LNCaP clone FGC (cell line): ENCODE measurements around the gene PCSK2.

Experiments used
- DNase-seq: peaks from one replicate; pipeline ENCODE4 v3.0.0-alpha.2; 2011; ENCODE audit warnings: low read depth
- H3K4me3 ChIP-seq: 2 replicates; pipeline ENCODE4 v1.5.1; 2011; ENCODE audit warnings: mild to moderate bottlenecking, low read depth, low read length, control low read depth
- CTCF ChIP-seq: IDR thresholded peaks from 2 replicates; pipeline ENCODE4 v1.5.1; 2012; ENCODE audit warnings: mild to moderate bottlenecking; ENCODE audit not compliant: control insufficient read depth, insufficient read depth; ENCODE audit errors: extremely low read depth

Gene PCSK2

GRCh38 chr20:17236766-17237165, 9.9 kb downstream of the PCSK2 start:
- DNase-seq: no peak
- no peak for TF ChIP-seq CTCF
- H3K4me3 ChIP-seq: no peak overlapping the region

GRCh38 chr20:17248224-17248623, 21.4 kb downstream of the PCSK2 start:
- H3K4me3 ChIP-seq: no peak overlapping the region
- TF ChIP-seq CTCF: no peak

GRCh38 chr20:17262786-17263185, 35.9 kb downstream of the PCSK2 start:
- H3K4me3 ChIP-seq: no peak overlapping the region
- no peak for TF ChIP-seq CTCF
- no peak for DNase-seq

More at GRCh38 chr20:17248224-17248623, 21.4 kb downstream of the PCSK2 start:
- DNase-seq: no peak

- DNase-seq: no peak
- no peak for TF ChIP-seq CTCF
- H3K4me3 ChIP-seq: no peak overlapping the region
These were observed 46.9 kb downstream of the PCSK2 start for GRCh38 chr20:17273717-17274116.

GRCh38 chr20:17276101-17276500, 49.3 kb downstream of the PCSK2 start:
- no peak overlapping the region for H3K4me3 ChIP-seq
- DNase-seq: no peak
- no peak for TF ChIP-seq CTCF

GRCh38 chr20:17281478-17281877, 54.6 kb downstream of the PCSK2 start:
- DNase-seq: no peak
- peak; percentile 61 for TF ChIP-seq CTCF
- H3K4me3 ChIP-seq: no peak overlapping the region

GRCh38 chr20:17282501-17282900, 55.7 kb downstream of the PCSK2 start:
- no peak overlapping the region for H3K4me3 ChIP-seq
- no peak for DNase-seq
- no peak for TF ChIP-seq CTCF
